ENCODE results near the gene IGSF21. TPM values are rescaled to one million over a fixed set of nuclear protein-coding genes. Genes with fewer than 3 reads are reported as not detected.

Gene IGSF21
- total and polyA plus RNA-seq, 2 of the 8 experiments (the other 6 are each of a cell fraction or from before 2014, with no cell fraction given), result 22.5 to 28.5 TPM

GRCh38 chr1:18099026-18099425, 8.6 kb upstream of the IGSF21 start:
- POLR2A ChIA-PET (ENCODE audit: partially characterized antibody), result interaction anchor here (0.6 kb wide), 1 partner anchor 41 kb away, joined by 3 read pairs; no protein-coding TSS in a partner anchor
- FAIRE-seq (no peak), DNase-seq (ENCODE audit: low read depth in 1 of 2, low spot score in 2 of 2) (no peak)
- Histone ChIP-seq H2BK20ac (ENCODE audit: low read length) (no peak overlapping the region), H3K9ac (replicated peaks in 1 of 4; ENCODE audit: extremely low read depth in 1 of 4, low read depth in 3 of 4, low read length in 3 of 4) (no peak overlapping the region), H2BK120ac (replicated peaks; ENCODE audit: low read depth, low read length) (no peak overlapping the region), H3K79me1 (ENCODE audit: low read depth, low read length) (no peaks in the 10 kb centered on the region), H3K14ac (ENCODE audit: insufficient read length) (no peak overlapping the region), H2BK12ac (ENCODE audit: low read depth, low read length) (no peak overlapping the region), H4K8ac (ENCODE audit: extremely low read depth, insufficient read depth, low read length) (no peak overlapping the region), H3K4me1 (replicated peaks in 1 of 4; ENCODE audit: control insufficient read depth in 3 of 4, insufficient read depth in 4 of 4, low read length in 3 of 4) (peaks cover 0 to 3% (median 0%) of the 10 kb centered on the region in 4 experiments; a peak in 1 of 7 replicates), H3K9me3 (ENCODE audit: insufficient read depth in 2 of 2, low read depth in 1 of 2, low read length in 1 of 2) (peaks cover 5 to 6% of the 10 kb centered on the region in 2 experiments; a peak in 2 of 4 replicates), H3K23me2 (ENCODE audit: low read depth, low read length) (peaks cover 4% of the 10 kb centered on the region; the same call in 1 of the 2 replicates), H3K4ac (replicated peaks; ENCODE audit: insufficient read length, low read depth, low read length) (no peak overlapping the region), H3K79me2 (ENCODE audit: control insufficient read depth in 1 of 2, insufficient read depth in 2 of 2, low read length in 2 of 2) (no peaks in the 10 kb centered on the region), H4K5ac (ENCODE audit: insufficient read length, low read depth, low read length) (no peak overlapping the region), H3K27me3 (replicated peaks in 1 of 4; ENCODE audit: control insufficient read depth in 3 of 4, extremely low read depth in 1 of 4, insufficient read depth in 3 of 4, low read length in 3 of 4) (peaks cover 0 to 18% (median 4%) of the 10 kb centered on the region in 4 experiments; a peak in 4 of 7 replicates), H4K91ac (replicated peaks; ENCODE audit: insufficient read length, low read length) (no peak overlapping the region), H3K18ac (ENCODE audit: extremely low read depth, low read length) (no peak overlapping the region), H2BK15ac (ENCODE audit: low read length) (no peak overlapping the region), H3K23ac (ENCODE audit: insufficient read length) (no peak overlapping the region), H3K56ac (replicated peaks; ENCODE audit: insufficient read length, low read depth, low read length) (no peak overlapping the region), H2BK5ac (ENCODE audit: low read depth, low read length) (no peak overlapping the region), H3K27ac (ENCODE audit: low read depth, low read length) (no peak overlapping the region), H2AK5ac (ENCODE audit: low read depth, low read length) (peak overlapping the region; percentile 39; the same call in 1 of the 2 replicates), H4K20me1 (replicated peaks in 1 of 2; ENCODE audit: control insufficient read depth in 1 of 2, insufficient read depth in 2 of 2, low read length in 2 of 2) (peaks cover 0 to 5% of the 10 kb centered on the region in 2 experiments), H2AFZ (ENCODE audit: low read length) (no peak overlapping the region), H3K4me2 (ENCODE audit: insufficient read depth in 1 of 2, low read depth in 2 of 2, low read length in 2 of 2) (no peak overlapping the region), H3K4me3 (ENCODE audit: extremely low read depth in 1 of 4, insufficient read depth in 2 of 4, low read depth in 3 of 4, low read length in 4 of 4) (no peak overlapping the region), H3K36me3 (ENCODE audit: control insufficient read depth in 2 of 4, insufficient read depth in 4 of 4, low read length in 3 of 4) (no peaks in the 10 kb centered on the region)
- TF ChIP-seq CHD1 (IDR thresholded peaks at IDR 0.05; ENCODE audit: low read depth, low read length) (no peak), ATF3 (IDR thresholded peaks at IDR 0.05; ENCODE audit: insufficient read depth, low read depth, low read length) (no peak), HDAC6 (IDR thresholded peaks at IDR 0.05; ENCODE audit: low read depth, low read length) (no peak)
- CTCF ChIA-PET (ENCODE audit: partially characterized antibody), result interaction anchor here (0.6 to 4.4 kb wide), 27 partner anchors 8 to 476 kb away, joined by 3 to 34 read pairs (median 4); partner anchors contain the start of gene IGSF21
- 70% methylated on average over 2 of the region's 2 CpGs; no CpG with 5 or more reads in 1 of the 2 experiments for WGBS, 2 experiments (ENCODE audit: extremely low coverage in 1 of 2, insufficient coverage in 1 of 2, insufficient read length in 1 of 2, insufficient replicate concordance in 2 of 2, low coverage in 1 of 2, low lambda C conversion rate in 2 of 2, missing lambda C conversion rate in 1 of 2)
